HG02970 (cell line): ENCODE data around the gene S1PR3.

Source experiments
- ATAC-seq: cut with Tn5 transposase; IDR thresholded peaks from one replicate; pipeline ENCODE4 v1.9.1; 2021; ENCODE audit warnings: mild to moderate bottlenecking, moderate library complexity, moderate number of reproducible peaks; ENCODE audit not compliant: unreplicated experiment, low FRiP score

Gene S1PR3

DNA sequence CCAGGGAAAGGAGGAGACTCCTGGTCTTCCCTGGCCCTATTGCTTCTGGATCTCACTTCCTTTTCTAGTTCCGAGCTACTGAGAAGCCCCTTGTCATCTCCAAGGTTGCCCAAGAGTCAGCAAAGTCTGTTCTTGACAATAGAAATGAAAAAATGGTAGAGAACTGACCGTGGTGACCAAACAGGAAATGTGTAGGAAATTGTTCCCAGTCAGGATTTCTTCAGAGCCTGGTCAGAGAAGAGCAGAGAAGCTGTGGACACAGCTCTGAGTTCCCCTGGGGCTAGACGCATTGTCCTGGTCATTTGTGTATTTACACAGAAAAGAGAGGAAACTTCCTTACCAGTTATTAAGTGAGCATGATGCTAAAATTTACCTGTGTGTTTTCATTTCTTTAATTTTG lies 35.6 kb downstream of the S1PR3 start:
- no peak for ATAC-seq

DNA sequence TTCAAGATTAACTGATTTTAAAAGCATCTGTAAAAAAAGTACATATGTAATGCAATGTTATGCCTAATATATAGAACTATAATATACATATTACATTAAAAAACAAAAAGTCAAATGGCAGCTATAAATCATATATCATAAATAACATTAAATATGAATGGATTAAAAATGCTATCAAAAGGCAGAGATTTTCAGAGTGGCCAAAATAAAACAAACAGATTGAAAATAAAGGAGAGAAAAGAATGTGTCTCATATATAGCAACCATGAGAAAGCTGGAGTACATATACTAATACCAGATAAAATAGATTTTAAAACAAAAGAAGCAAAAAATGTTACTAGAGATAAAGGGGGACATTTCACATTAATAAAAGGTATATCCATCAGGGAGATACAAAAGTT lies 38.5 kb downstream of the S1PR3 start:
- ATAC-seq = no peak

DNA sequence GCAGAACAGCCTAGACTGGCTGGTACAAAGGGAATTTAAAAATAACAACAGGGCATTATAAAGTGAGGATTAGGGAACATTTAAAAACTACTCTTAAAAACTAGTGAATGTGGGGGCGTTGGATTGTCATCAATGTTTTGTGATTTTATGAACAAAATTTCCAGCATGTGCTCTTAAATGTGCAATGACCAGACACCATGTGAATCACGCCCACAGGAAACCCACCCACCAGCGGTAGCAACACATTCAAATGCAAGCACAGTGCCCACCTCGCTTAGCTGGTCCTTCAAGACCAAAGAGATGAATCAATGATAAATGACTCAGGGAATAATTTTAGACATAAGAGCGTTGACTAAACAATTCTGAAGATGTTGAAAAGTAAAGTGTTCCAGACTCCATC lies 40.9 kb downstream of the S1PR3 start:
- no peak for ATAC-seq

DNA sequence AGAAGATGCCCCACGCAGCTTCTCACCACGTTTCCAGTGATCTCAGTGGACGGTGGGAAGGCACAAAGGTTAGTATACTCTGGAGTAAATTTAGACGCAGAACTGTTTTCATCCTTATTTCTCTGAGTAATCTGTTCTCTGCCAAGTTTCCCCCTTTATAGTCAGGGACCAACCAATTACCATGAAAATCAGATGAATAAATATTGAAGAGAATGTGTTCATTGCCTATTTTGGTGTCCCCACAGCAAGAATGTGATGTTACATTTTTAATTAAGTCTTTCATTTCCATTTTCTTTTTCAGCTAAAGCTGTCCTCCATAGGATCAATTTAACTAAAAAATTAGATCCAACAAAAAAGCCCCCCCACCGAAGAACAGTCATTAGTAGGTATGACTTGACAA lies 41.4 kb downstream of the S1PR3 start:
- no peak for ATAC-seq

DNA sequence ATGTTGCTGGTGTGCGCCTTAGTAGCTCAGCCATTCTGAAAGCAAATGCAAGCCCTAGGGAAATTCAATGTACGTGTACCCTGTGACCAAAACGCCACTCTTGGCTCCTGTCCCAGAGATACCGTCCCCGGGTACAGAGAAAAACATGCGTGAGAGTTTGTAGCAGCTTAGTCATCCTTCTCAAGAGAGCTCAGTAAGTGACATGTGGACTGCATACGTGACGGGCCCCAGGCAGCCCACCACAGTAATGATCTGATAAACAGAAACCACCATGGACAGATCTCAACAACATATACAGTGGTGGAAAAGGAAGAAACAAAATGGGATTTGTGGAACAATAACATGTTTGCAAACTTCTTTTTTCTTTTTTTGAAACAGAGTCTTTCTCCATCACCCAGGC lies 45.1 kb downstream of the S1PR3 start:
- no peak for ATAC-seq

DNA sequence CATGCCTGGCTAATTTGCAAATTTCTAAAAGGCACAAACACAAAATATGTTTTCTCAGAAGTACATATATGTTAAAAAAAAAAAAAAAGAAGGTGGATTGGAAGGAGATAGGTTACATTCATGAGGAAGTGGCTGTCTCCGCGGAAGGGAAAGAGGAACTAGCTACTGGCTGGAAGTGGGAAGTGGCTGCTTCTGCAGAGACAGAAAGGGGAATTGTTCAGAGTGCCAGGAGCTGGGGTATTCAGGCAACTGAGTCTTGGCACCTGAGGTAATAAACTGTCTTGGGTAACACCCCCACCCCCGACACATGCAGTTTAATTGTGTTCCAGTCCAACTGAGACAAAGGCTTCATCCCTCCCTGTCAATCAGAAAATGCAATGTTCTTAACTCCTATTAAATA lies 45.6 kb downstream of the S1PR3 start:
- no peak for ATAC-seq

DNA sequence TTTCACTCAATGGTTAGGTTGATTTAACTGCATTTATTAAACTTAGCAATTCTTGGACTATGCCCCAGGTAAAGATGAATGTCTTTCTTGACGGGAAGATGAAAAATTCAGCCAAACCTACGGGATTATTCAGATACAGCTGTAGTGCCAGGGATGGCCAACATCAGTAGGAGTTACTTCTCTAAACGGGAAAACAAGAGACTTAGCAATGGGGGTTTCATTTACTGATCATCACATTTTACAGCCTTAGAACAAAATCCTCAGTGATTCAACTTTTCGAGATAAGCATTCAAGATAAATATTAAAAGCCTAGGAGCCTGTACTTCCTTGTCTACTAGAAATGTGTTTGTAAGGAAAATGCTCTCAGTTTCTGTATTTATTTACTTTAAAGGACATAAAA lies 46.1 kb downstream of the S1PR3 start:
- ATAC-seq = no peak

DNA sequence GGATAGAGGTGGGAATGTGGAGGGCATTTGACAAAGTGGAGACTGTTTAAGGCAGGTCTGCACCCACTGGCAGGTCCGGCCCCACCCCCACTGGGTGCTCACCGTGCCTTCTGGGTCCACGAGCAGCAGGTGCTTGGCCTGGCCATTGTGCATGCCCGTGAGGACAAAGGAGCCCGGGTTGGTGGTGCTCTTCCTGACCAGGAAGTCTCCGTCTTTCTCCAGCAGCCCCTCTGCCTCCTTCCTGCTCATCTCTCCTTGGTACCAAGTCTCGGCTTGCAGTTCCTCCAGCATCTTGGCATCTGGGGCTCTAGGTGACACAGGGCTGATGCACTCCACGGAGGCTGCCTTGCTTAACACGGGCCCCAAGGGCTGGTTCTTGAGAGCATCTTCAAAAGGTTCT lies 46.6 kb downstream of the S1PR3 start:
- no peak for ATAC-seq

DNA sequence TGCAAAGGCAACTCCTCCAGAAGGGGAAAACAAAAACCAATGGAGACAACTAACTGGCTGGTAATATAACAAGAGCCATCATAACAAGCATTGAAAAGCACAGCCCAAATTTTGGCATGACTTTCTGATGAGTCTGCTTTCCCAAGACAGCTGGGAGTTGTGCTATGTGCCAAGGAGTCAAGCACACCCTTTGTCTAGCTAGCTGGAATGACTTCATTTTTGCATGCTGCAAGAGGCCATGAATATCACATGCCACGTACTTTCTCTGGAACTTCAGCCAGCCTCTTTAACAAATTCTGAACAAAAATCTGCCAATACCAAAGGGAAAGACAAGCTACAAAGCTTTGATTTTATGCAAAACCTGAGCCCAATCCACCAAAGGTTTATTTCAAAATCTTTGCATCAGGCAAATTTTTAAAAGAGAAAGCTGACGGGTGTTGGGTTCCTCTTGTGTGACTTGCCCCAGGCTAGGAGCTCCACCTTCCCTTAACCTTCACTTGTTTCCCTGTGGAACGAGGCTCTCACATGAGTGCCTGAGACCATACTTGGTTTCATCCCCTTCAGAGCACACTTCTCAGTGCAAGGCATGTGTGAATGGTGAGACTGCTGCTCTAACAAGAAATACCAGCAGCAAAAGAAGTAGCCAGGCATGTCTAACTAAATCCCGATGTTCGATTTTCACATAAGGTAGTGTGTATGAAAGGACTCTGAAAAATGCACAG lies 47.3 kb downstream of the S1PR3 start:
- ATAC-seq = no peak

DNA sequence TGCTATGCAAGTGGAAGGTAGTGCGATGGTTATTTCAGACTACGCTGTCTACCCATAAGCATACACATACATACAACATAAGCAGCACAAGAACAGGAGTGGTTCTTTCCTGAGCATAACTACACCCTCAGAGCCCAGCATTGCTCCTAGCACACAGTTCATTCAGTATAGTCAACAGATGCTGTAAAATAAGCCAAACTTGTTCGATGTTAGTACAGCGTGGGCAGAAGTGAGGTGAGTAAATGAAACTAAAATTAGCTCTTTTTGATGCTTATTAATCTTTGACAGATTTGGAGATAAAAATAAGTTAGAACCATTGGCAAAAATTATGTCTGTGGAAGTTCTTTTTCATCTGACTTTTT lies 47.8 kb downstream of the S1PR3 start:
- ATAC-seq = no peak

DNA sequence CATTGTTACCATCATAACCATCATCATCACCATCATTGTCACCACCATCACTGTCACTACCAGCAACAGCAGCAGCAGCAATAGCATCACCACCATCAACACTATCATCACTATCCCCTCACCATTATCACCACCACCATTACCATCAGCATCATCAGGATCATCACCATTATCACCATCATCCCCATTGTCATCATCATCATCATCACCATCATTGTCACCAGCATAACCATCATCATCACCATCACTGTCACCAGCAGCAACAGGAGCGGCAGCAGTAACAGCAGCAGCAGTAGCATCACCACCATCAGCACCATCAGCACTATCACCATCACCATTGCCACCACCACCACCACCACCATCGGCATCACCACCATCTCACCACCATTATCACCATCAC lies 48.4 kb downstream of the S1PR3 start:
- ATAC-seq = no peak

DNA sequence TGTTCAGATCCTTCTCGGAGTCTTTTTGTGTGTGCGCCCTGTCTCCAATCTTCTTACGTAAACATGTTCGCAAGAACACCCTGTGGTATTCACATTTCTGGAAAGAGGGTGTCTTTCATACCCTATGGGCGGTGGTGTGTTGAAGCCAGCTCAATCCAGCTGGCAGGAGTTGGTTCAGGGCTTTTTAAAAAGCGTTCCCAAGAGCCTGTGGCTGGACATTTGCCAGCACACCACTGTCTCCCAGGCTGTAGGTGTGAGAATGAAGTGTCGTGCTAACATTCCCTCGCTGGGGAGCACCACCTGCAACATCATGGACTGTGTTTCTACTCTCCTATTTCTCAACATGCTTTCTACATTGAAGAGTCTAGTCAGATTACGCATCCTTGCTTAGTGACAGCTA lies 51.7 kb downstream of the S1PR3 start:
- no peak for ATAC-seq

DNA sequence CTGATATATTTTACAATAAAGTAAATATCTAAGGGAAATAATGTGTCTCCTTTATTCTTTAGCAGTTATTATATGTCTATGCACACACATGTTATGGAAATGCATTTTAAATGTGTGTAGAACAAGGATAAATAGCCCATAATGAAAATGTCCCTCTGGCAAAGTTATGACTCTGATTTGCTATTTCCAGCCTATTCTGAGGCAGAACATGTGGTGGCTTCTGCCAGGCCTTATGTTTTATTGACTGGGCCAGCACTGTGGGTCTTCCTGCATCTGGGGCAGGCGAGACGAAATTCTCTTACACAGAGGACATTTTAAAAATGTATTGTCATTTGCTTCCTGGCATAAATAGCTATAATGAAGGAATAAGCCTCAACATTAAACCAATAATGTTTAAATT lies 52.8 kb downstream of the S1PR3 start:
- no peak for ATAC-seq

DNA sequence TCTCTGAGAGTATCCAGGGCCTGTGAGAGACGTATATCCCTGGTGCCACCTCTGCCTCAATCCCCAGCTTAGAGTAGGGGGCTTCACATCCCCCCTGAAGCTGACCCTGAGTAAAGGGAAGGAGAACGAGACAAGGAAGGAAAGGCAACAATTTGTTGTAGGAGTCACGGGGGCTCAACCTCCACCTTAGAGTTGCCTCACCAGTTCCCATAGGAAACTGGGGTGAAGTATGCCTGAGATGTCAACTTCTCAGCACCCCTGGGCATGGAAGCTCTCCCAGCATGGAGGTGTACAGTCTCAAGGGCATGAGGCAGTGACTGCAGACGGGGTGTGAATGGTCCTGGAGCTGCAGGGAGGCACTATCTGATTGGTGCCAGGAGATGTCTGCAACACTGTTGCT lies 53.6 kb downstream of the S1PR3 start:
- ATAC-seq = no peak

DNA sequence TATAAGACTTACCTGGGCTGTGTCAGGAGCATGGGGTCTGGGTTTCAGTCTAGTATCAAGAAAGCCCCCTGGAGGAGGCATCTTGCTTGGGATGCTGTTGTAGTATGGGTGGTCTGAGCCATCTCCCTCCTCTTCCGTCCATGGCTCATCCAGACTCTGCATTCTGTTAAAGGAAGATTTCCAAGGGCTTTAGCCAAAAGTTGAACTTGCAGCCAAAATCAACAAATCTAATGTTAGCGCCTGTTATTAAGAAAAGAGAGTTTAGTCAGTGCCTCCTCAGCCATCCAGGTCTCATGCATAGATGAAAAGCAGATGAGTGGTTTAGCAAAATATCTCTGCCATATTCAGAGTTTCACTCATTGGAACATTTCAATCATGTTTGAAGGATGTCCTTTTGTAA lies 55.6 kb downstream of the S1PR3 start:
- no peak for ATAC-seq

DNA sequence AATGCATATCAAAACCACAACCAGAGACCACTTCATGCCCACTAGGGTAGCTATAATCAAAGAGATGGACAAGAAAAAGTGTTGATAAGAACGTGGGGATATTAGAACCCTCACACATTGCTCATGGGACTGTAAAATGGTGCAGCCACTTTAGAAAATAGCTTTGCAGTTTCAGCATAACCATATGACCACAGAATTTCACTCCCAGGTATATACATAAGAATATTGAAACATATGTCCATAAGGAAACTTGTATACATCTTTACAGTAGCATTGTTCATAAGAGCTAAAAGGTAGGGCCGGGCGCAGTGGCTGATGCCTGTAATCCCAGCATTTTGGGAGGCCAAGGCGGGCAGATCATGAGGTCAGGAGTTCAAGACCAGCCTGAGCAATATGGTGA lies 56.4 kb downstream of the S1PR3 start:
- no peak for ATAC-seq

DNA sequence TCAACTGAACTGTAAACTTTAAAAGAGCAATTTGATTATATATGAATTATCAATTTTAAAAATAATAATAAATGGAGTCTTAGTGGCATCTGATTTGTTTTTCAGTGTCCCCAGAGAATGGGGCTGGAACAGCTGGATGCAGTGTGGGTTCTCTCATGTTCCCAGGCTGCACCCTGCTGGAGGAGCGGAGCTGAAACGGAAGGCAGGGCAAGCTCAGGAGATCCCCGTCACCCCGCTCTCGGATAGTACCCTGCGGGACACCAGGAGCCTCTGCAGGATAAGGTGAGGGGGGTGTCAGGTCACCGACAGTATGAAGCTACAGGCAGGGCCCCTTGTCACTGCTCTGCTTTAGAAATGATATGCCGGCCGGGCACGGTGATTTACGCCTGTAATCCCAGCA lies 57.3 kb downstream of the S1PR3 start:
- ATAC-seq = no peak

DNA sequence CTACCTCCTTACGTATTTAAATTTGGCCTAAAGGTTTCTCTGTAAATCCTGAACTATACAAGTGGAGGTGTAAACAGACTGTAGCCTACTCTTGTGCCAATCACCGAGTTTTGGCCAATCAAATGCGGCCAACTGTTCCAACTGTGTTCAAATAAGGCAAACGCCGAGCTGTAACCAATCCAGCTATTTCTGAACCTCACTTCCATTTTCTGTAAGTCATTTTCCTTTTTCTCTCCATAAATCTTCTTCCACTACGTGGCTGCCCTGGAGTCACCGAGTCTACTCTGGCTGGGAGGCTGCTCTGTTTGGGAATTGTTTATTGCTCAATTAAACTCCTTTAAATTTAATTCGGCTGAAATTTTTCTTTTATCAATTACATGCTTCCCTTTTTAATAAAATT lies 58.4 kb downstream of the S1PR3 start:
- no peak for ATAC-seq

DNA sequence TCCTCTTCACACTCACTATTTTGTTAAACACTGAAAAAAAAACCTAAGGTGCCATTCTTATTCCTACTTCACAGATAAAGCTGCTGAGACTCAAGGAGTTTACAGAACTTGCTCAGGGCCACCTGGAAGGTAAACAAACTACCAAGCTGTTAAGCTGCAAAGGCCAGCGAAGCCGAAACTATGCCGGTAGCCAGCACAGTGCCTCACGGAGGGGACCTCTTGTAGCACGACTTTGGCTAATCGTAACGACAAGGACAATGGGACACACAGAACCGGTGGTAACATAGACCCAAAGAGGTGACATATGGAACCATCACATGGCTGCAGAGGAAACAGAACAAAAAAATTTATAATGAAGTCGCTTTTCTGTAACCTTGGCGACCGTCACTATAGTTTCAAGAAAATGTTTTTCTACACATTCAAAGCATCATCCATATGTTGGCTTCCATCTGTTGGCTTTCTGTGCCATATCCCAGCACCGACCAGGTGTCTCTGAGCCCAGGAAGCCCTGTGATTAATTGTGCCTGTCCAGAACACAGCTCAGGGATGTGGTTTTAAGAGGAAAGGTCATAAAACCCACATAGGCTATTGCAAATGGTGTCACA lies 60.3 kb downstream of the S1PR3 start:
- ATAC-seq = no peak

DNA sequence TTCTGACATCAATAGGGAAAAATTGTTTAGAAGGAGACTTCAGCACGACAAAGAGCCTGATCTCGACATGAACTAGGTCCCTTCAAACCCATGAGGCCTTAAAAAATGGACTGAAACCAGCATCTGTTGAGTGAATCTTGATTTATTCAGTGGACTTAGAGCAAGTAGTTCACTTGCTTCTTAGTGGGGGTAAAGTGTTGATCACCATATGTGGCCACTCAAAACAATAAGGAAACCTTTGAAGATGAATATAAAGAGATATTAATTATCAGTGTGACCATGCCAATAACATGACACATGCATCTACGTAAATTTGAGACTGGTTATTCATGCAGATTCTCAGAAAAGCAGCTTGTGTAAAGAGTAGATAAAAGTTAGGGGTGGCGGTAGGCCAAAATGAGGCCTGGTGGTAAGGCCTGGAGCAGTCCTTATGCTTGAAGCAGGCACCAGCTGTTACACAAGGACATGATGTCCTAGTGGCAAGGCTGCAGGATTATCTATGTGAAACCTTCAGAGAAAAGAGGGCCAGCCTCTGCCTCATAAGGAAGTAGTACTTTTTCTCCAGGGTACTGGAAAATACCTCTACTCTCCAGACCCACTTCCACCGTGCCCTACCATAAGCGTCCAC lies 61.3 kb downstream of the S1PR3 start:
- no peak for ATAC-seq

DNA sequence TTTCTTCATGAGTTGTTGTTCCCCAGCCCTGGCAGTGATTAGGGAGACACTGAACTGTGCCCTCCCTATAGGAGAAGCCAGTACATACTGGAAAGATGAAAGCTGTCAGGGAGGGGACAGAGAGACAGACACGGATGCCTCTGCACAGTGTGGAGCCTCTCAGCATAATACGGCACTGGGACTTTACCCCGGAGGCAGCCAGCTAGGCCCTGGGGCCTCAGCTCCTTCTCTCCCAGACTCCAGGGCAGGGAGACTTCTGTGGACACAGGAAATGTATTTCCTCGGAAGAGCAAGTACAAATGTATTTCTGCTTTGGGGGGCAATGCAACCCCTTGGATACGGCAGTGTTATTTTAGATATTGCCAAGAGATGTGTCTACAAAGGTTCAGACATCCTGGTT lies 62.0 kb downstream of the S1PR3 start:
- no peak for ATAC-seq
